Measurements from ENCODE around the gene NUCB1. TPM values are rescaled to one million over a fixed set of nuclear protein-coding genes. Genes with fewer than 3 reads are reported as not detected.
"Not testable (repeated sequence)": the region's sequence is repeated elsewhere in the genome, so short reads cannot be mapped to it uniquely, and the experiment has no call there.

Gene NUCB1
- total RNA-seq, 1 experiment from 2014 or later, result 125 TPM

DNA sequence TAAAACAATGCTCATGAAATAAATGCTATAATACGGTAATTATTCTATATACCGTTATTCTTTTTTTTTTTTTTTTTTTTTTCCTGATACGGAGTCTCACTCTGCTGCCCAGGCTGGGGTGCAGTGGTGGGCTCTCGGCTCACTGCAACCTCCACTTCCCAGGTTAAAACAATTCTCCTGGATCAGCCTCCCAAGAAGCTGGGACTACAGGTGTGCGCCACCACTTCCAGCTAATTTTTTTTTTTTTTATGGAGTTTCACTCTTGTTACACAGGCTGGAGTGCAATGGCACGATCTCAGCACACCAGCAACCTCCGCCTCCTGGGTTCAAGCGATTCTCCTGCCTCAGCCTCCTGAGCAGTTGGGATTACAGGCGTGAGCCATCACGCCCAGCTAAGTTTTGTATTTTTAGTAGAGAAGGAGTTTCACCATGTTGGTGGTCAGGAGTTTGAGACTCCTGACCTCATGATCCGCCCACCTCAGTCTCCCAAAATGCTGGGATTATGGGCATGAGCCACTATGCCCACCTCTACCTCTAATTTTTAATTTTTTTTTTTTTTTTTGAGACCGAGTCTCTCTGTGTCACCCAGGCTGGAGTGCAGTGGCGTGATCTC, 21.0 kb upstream of the NUCB1 start:
- H2BK120ac ChIP-seq (ENCODE audit: low read depth, low read length, poor library complexity, severe bottlenecking), result no peak overlapping the region
- H4K8ac ChIP-seq (replicated peaks; ENCODE audit: insufficient read length, low read depth, low read length), result no peak overlapping the region
- no peak overlapping the region for H3K56ac ChIP-seq (ENCODE audit: insufficient read length, low read depth, low read length)
- H2BK5ac ChIP-seq (ENCODE audit: insufficient read length, low read length), result no peak overlapping the region
- no peaks in the 10 kb centered on the region for H3K27me3 Mint-ChIP-seq (ENCODE audit: low read depth)
- peaks cover 2% of the 10 kb centered on the region for H3K79me1 ChIP-seq (ENCODE audit: insufficient read depth, low read depth, low read length, poor library complexity, severe bottlenecking)
- H3K9me3 Mint-ChIP-seq, result no peaks in the 10 kb centered on the region
- TF ChIP-seq, protein P1, sequence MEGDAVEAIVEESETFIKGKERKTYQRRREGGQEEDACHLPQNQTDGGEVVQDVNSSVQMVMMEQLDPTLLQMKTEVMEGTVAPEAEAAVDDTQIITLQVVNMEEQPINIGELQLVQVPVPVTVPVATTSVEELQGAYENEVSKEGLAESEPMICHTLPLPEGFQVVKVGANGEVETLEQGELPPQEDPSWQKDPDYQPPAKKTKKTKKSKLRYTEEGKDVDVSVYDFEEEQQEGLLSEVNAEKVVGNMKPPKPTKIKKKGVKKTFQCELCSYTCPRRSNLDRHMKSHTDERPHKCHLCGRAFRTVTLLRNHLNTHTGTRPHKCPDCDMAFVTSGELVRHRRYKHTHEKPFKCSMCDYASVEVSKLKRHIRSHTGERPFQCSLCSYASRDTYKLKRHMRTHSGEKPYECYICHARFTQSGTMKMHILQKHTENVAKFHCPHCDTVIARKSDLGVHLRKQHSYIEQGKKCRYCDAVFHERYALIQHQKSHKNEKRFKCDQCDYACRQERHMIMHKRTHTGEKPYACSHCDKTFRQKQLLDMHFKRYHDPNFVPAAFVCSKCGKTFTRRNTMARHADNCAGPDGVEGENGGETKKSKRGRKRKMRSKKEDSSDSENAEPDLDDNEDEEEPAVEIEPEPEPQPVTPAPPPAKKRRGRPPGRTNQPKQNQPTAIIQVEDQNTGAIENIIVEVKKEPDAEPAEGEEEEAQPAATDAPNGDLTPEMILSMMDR (conservative IDR thresholded peaks at IDR 0.05), result no peak
- H2AK5ac ChIP-seq (ENCODE audit: insufficient read length, low read length), result no peak overlapping the region
- no peak for DNase-seq
- H3K18ac ChIP-seq (ENCODE audit: insufficient read length, low read depth, low read length), result no peak overlapping the region
- no peak overlapping the region for H4K5ac ChIP-seq (ENCODE audit: insufficient read length, low read depth, low read length)
- no peak overlapping the region for H2BK15ac ChIP-seq (ENCODE audit: low read depth, low read length)
- H3K14ac ChIP-seq (ENCODE audit: insufficient read depth, low read length), result no peak overlapping the region
- no peak overlapping the region for H2BK20ac ChIP-seq (ENCODE audit: low read depth, low read length, poor library complexity, severe bottlenecking)
- H4K20me1 ChIP-seq (ENCODE audit: control insufficient read depth, insufficient read depth, insufficient read length), result no peaks in the 10 kb centered on the region
- no peaks in the 10 kb centered on the region for H3K23me2 ChIP-seq (ENCODE audit: insufficient read length, low read depth, low read length, poor library complexity, severe bottlenecking)
- H3K36me3 Mint-ChIP-seq (ENCODE audit: insufficient read depth in 1 of 3, low read depth in 3 of 3), result peaks cover 15 to 42% (median 33%) of the 10 kb centered on the region in 3 experiments
- peaks cover 19 to 20% of the 10 kb centered on the region in 2 experiments for H3K4me1 Mint-ChIP-seq
- H3T11ph ChIP-seq (ENCODE audit: low read length), result no peak overlapping the region
- H3K4me1 ChIP-seq (ENCODE audit: insufficient read depth, low read length), result no peaks in the 10 kb centered on the region; the same call in 1 of the 2 replicates
- H3K27ac ChIP-seq (ENCODE audit: insufficient read length, low read depth, low read length), result no peak overlapping the region
- H2BK12ac ChIP-seq (ENCODE audit: insufficient read length, low read depth, low read length), result no peak overlapping the region
- H3K4me3 Mint-ChIP-seq, result no peak overlapping the region
- no peak overlapping the region for H2AFZ ChIP-seq (ENCODE audit: low read length)
- no peak overlapping the region for H3K4ac ChIP-seq (ENCODE audit: low read depth, low read length)
- H3K23ac ChIP-seq (ENCODE audit: insufficient read length, low read depth, low read length), result no peak overlapping the region
- WGBS (ENCODE audit: extremely low coverage, insufficient read length, low lambda C conversion rate), result no CpG with 5 or more reads among the region's 13 CpGs
- no peaks in the 10 kb centered on the region for H3K9me3 ChIP-seq (ENCODE audit: control insufficient read depth, low read depth, low read length)
- H3K79me2 ChIP-seq (ENCODE audit: insufficient read depth, low read length), result no peaks in the 10 kb centered on the region
- no peak overlapping the region for H3K9ac ChIP-seq (ENCODE audit: extremely low read depth, insufficient read length, low read length)
- H3K4me2 ChIP-seq (ENCODE audit: insufficient read depth, insufficient read length, low read length), result no peak overlapping the region
- H3K27me3 ChIP-seq (ENCODE audit: insufficient read depth, low read length), result no peaks in the 10 kb centered on the region
- H4K91ac ChIP-seq (ENCODE audit: insufficient read length, low read depth, low read length), result no peak overlapping the region
- H3K27ac Mint-ChIP-seq, result 0 out of 7 replicates have a peak overlapping the region, but pooled peaks of 1 of the 3 experiments have one; percentile 80

DNA sequence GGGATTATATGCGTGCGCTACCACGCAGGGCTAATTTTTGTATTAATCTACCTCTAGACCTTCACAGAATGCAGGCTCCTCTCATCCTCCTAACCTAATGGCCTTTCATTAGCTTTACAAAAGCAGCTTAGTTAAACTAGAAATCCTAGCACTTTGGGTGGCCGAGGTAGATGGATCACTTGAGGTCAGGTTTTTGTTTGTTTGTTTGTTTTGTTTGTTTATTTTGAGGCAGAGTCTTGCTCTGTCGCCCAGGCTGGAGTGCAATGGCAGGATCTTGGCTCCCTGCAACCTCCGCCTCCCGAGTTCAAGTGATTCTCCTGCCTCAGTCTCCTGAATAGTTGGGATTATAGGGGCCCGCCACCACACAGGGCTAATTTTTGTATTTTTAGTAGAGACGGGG, 20.4 kb upstream of the NUCB1 start:
- not testable (repeated sequence) for H3K23me2 ChIP-seq (ENCODE audit: insufficient read length, low read depth, low read length, poor library complexity, severe bottlenecking); H3K79me2 ChIP-seq (ENCODE audit: insufficient read depth, low read length); H3K27me3 Mint-ChIP-seq (ENCODE audit: low read depth); H2BK15ac ChIP-seq (ENCODE audit: low read depth, low read length); H3K18ac ChIP-seq (ENCODE audit: insufficient read length, low read depth, low read length); DNase-seq; H2BK120ac ChIP-seq (ENCODE audit: low read depth, low read length, poor library complexity, severe bottlenecking); H4K5ac ChIP-seq (ENCODE audit: insufficient read length, low read depth, low read length); H3K4me2 ChIP-seq (ENCODE audit: insufficient read depth, insufficient read length, low read length); H2BK12ac ChIP-seq (ENCODE audit: insufficient read length, low read depth, low read length); H3K23ac ChIP-seq (ENCODE audit: insufficient read length, low read depth, low read length); H3K9me3 ChIP-seq (ENCODE audit: control insufficient read depth, low read depth, low read length); H3K56ac ChIP-seq (ENCODE audit: insufficient read length, low read depth, low read length); H3T11ph ChIP-seq (ENCODE audit: low read length); H3K4ac ChIP-seq (ENCODE audit: low read depth, low read length); H3K4me1 ChIP-seq (ENCODE audit: insufficient read depth, low read length); H2BK5ac ChIP-seq (ENCODE audit: insufficient read length, low read length); H3K79me1 ChIP-seq (ENCODE audit: insufficient read depth, low read depth, low read length, poor library complexity, severe bottlenecking); H3K9ac ChIP-seq (ENCODE audit: extremely low read depth, insufficient read length, low read length); H3K9me3 Mint-ChIP-seq; H3K14ac ChIP-seq (ENCODE audit: insufficient read depth, low read length); H3K27ac ChIP-seq (ENCODE audit: insufficient read length, low read depth, low read length); H3K4me3 Mint-ChIP-seq; H4K91ac ChIP-seq (ENCODE audit: insufficient read length, low read depth, low read length); H2AK5ac ChIP-seq (ENCODE audit: insufficient read length, low read length); H4K8ac ChIP-seq (replicated peaks; ENCODE audit: insufficient read length, low read depth, low read length); H2AFZ ChIP-seq (ENCODE audit: low read length); H2BK20ac ChIP-seq (ENCODE audit: low read depth, low read length, poor library complexity, severe bottlenecking); H4K20me1 ChIP-seq (ENCODE audit: control insufficient read depth, insufficient read depth, insufficient read length); H3K27me3 ChIP-seq (ENCODE audit: insufficient read depth, low read length)
- no CpG with 5 or more reads among the region's 9 CpGs for WGBS (ENCODE audit: extremely low coverage, insufficient read length, low lambda C conversion rate)
- Mint-ChIP-seq H3K4me1 (peaks cover 14 to 15% of the 10 kb centered on the region in 2 experiments), H3K27ac (peak overlapping the region in 2 of 3 experiments; percentile 80 to 91; a peak in 5 of 7 replicates), H3K36me3 (ENCODE audit: insufficient read depth in 1 of 3, low read depth in 3 of 3) (peaks cover 9 to 36% (median 28%) of the 10 kb centered on the region in 3 experiments)

Data from H9 (cell line).